HEK293T (cell line): ENCODE results near the gene CCDC102B.

Source experiments
- BHLHE40 ChIP-seq: fragments of 450-650 bp; IDR thresholded peaks from 2 replicates; pipeline ENCODE4 v1.6.1; 2016; ENCODE audit warnings: mild to moderate bottlenecking, moderate library complexity, borderline replicate concordance
- CTBP1 ChIP-seq: fragments of 450-650 bp; IDR thresholded peaks from 2 replicates; pipeline ENCODE4 v1.6.1; 2016; ENCODE audit warnings: borderline replicate concordance
- FOXA1 ChIP-seq: fragments of 450-650 bp; IDR thresholded peaks from 2 replicates; pipeline ENCODE4 v1.6.1; 2016; ENCODE audit warnings: mild to moderate bottlenecking
- FOXK2 ChIP-seq: fragments of 450-650 bp; IDR thresholded peaks from 2 replicates; pipeline ENCODE4 v1.6.1; 2016; ENCODE audit warnings: mild to moderate bottlenecking
- HDGF ChIP-seq: fragments of 450-650 bp; IDR thresholded peaks from 2 replicates; pipeline ENCODE4 v1.6.1; 2017; ENCODE audit warnings: antibody characterized with exemption, borderline replicate concordance
- SP1 ChIP-seq: fragments of 450-650 bp; IDR thresholded peaks from 2 replicates; pipeline ENCODE4 v1.6.1; 2017
- SUZ12 ChIP-seq: fragments of 450-650 bp; IDR thresholded peaks from 2 replicates; pipeline ENCODE4 v1.6.1; 2016; ENCODE audit warnings: mild to moderate bottlenecking
- ZNF384 ChIP-seq: fragments of 450-650 bp; IDR thresholded peaks from 2 replicates; pipeline ENCODE4 v1.6.1; 2016

- TF ChIP-seq BHLHE40 (no peak), HDGF (no peak), CTBP1 (no peak), FOXA1 (no peak), SP1 (no peak), ZNF384 (no peak), FOXK2 (no peak), SUZ12 (no peak)
Observed at GRCh38 chr18:68757126-68757525, 40.8 kb upstream of the CCDC102B start.
